ENCODE results near the gene YBX2. TPM values are rescaled to one million over a fixed set of nuclear protein-coding genes. Genes with fewer than 3 reads are reported as not detected.
A peak's percentile ranks its signal among the peaks of the same experiment; 100 is the strongest.

The YBX2 gene
- polyA plus RNA-seq, 12 donors: 0.41 to 6.7 (median 2.3) TPM; not detected in 1

DNA sequence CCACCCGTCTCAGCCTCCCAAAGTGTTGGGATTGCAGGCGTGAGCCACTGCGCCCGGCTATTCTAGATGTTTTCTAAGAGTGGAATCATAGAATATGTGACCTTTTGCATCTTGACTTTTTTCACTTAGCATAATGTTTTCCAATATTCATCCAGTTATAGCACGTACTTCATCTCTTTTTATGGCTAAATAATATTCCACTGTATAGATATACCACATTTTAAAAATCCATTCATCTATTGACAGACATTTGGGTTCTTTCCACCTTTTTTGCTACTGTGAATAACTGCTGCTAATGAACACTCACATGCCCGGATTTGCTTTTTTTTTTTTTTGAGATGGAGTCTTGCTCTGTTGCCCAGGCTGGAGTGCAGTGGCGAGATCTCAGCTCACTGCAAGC, 9.7 kb upstream of the YBX2 start:
- DNase-seq: no peak

DNA sequence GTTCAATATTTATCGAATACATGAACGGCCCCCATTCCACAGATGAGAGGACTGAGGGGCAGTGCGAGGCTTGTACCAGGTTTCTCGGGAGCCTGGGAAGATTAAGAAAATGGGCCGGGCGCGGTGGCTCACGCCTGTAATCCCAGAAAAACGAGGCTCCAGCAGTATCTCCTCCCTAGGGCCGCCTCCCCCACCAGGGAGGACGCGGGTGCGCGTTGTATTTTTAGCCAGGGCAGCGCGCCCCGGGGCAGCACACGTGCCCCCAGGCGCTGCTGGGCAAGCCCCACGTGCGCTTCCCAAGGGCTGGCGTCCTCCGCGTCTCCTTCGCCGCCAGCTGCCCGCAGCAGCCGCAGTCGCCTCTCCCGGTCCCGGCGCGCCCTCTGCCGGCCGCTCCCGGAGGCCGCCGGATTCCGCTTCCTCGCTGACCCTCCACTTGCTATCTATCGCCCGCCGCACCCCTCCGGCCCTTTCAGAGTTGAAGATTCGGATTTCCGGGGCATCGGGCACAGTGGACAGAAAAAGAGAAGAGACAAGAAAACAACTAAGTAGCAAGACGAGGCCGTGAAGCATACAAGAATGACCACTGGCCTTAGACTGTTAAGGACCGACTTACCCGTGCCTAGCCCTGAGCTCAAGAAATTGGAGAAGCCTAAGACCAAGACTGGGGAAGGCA, 1.9 kb upstream of the YBX2 start:
- peak; percentile 79 for DNase-seq

DNA sequence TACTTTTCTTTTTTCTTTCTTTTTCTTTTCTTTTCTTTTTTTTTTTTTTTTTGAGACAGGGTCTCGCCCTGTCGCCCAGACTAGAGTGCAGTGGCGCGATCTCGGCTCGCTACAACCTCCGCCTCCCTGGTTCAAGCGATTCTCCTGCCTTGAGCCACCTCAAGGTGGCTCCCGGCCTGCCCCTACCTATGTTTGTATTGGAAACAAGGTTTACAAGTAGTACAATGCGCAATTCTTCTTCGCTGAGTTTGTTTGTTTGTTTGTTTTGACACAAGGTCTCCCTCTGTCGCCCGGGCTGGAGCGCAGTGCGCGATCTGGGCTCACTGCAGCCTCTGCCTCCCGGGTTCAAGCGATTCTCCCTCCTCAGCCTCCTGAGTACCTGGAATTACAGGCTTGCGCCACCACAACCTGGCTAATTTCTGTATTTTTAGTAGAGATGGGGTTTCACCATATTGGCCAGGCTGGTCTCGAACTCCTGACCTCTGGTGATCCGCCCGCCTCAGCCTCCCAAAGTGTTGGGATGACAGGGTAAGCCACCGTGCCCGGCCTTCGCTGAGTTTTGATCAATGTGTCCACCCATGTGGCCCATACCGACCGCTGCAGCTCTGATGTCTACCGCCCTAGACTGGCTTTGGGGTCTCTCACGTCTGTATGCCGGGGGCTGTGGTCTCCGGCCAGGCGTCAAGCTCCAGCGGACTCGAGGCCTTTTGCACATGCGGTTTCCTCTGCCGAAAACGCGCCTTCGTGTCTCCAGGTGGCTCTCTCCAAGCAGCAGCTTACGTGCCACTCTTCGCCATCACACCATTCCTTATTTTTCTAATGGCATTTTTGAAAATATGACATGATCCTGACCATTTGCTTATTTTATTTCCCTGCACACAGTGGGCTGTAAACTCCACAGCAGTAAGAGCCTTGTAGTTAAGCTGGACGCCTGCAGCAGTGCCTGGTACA, 1.1 kb upstream of the YBX2 start:
- no peak for DNase-seq

DNA sequence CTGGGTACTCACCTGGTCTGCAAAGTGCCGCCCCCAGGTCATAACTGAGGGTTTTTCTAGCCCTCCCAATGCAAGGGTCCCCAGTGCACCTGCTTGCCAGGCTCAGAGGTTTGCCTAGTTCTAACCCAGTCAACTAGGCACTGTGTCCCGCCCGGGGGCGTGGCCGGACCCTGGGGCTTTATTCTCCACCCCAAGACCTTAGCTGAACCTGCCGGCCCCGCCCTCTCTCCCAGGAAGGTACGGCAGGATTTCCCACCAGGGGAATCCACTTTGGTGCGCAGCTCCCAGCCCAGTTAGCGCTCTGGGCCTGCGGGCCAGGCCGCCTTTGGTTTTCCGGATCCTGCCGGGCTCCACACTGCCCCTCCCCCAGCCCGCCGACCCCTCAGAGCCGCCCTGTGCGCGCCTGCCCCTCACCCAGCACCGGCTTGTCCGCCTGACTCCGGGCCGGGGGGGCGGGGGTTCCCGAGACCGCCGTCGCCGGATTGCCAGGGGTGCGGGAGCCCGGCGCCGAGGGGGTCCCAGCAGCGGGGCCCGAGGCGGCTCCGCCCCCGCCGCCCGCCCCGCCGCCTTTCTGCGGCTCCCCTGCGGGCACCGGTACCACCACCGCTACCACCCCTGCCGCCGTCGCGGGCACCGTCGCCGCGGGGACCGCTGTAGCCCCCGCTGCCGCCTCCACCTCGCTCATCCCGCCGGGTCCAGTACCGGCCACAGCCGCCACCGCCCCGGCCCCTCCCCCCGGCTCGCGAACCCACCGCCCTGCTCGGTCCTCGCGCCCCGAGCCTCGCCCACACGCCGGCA, 424 bp downstream of the YBX2 start:
- DNase-seq: no peak

DNA sequence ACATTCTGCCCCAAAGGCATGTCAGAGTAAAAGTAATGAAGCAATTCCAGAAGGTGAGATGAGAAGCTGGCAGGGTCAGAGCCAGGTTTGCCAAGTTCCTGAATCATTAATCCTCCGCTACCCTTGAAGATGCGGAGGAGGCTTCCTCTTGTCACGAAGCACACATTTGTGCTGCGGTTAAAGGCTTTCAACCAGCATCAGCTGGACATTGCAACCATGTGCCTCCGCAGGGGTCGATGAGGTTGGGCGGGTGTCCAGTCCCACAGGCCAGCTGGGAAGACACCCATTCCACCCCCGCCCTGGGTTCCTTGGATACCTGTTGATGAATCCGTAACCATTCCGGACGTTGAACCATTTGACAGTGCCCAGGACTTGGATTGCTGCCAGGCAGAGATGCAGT, 1.3 kb downstream of the YBX2 start:
- DNase-seq: no peak

DNA sequence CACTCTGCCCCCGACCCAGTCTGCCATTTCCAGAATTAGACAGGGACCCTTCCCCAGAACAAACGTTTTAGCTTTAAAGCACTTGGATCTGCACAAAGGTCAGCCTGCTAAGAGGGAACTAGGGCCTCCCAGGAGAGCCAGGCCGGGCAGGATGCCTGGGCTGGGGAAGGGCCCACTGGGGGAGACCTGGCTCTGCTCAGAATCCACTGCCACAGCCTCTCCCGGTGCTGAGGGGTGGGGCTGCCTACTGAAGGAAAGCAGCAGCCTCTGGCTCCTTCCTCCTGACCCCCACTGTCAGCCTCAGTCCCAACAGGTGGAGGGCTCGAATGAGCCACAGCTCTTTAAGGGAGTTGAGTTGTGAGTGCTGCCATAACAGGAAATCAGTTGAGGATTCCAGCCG, 1.7 kb downstream of the YBX2 start:
- no peak for DNase-seq

DNA sequence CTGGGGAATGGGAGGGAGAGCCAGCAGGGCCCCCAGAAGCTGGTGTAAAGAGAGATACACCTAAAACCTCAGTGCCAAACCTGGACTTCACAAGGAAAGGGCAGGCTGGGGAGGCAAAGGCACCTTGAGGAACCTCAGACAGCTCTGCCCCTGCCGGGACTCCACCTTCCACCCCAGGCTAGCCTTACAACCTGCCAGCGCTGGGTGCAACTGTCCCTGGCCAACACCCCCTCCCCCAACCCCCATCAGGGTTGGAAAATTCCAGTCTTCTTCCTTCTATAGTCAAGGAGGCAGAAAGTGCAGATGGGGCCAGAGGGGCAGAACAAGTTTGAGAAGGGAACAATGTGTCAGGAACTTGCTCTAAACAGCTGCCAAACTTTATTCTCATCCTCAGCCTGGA, 2.2 kb downstream of the YBX2 start:
- DNase-seq: no peak

DNA sequence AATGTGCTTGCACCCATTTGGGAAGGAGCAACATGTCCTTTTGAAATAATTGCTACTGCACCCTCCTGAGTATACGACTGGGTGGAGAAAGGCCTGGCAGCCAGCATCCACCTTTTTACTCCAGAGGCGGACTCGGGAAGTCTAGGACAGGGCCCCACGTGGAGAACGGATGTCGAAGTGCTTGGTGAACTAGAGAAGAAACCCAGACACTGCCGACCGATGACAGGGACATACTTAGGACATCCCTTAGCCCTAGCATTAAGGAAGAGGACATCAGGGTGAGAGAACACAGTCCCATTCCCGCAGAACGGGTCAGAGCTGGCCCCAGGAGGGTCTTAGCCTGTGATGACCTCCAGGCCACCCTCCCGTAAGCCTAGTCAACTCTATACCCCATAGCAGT, 3.8 kb downstream of the YBX2 start:
- no peak for DNase-seq

DNA sequence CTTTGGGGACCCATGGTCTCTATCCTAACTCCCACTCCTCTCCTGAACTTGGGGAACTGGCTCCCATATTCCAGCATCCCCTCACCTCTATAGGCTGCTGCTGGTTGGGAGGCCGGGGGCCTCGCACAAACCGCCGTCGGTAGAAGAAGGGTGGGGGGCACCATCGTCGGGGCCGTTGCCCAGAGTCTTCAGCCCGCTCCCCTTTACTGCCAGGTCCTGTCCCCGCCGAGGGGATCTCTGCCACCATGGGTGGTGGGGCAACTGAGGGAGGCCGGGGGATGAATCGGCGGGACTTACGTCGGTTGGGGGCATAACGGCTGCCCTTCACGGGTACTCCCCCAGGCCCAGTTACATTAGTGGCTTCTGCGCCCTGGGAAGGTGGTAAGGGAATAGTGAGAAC, 4.3 kb downstream of the YBX2 start:
- DNase-seq: no peak

DNA sequence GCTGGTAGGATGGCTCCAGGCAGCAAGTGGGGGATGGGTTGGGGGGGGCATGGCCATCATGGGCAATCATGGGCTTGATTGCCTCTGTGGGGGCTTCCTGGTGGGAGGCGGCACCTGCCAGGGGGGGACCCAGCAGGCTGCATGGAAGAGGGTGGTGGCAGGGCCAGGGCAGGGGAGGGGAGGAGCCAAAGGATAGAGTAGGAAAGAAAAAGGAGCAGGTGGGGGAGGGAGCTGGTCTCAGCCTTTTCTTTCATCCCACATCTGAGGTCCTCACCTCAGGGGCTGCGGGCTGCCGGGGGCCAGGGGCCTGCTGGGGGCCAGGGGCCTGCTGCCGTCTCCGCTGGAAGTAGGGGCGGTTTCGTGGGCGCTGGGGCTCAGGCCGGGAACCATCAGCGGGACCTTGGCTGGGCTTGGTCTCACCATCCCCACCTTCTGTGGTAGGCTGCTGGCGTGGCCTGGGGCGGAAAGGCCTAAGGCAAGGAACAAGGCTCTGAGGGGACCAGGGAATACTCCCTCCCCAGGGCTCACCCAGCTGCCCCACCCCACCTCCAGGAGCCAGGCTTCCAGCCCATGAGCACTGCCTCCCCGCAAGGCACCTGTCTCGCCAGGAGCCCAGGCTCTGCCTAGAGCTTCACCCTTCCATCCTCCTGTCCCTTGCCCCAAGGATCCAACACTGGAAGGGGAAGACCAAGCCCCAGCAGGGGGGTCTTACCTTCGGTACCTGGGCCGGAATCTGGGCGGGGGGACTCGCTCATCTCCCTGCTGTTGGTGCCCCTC, 5.0 kb downstream of the YBX2 start:
- no peak for DNase-seq

DNA sequence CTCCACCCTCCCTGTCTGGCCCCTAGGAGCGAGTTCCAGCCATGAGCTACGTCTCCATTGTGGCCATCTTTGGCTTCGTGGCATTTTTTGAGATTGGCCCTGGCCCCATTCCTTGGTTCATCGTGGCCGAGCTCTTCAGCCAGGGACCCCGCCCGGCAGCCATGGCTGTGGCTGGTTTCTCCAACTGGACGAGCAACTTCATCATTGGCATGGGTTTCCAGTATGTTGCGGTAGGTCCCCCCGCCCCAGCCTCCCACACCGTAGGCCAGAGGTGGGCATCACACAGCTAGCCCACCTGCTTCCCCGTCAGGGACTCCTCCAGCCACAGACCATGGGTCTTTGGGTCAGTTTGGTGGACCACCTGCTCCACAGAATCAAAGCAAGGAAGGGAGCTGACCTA, 8.8 kb downstream of the YBX2 start:
- DNase-seq: no peak

DNA sequence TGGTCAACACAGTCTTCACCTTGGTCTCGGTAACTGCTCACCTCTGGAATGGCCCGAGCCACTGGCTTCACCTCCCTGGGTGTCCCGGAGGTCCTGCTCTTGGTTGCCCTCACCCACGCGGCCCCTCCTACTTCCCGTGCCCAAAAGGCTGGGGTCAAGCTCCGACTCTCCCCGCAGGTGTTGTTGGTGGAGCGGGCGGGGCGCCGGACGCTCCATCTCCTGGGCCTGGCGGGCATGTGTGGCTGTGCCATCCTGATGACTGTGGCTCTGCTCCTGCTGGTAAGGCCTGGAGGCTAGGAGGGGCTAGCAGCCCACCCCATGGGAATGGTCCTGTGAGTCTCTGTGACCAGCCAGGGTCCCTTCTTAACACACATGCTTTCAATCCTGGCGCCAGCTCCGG, 9.5 kb downstream of the YBX2 start:
- DNase-seq: no peak

DNA sequence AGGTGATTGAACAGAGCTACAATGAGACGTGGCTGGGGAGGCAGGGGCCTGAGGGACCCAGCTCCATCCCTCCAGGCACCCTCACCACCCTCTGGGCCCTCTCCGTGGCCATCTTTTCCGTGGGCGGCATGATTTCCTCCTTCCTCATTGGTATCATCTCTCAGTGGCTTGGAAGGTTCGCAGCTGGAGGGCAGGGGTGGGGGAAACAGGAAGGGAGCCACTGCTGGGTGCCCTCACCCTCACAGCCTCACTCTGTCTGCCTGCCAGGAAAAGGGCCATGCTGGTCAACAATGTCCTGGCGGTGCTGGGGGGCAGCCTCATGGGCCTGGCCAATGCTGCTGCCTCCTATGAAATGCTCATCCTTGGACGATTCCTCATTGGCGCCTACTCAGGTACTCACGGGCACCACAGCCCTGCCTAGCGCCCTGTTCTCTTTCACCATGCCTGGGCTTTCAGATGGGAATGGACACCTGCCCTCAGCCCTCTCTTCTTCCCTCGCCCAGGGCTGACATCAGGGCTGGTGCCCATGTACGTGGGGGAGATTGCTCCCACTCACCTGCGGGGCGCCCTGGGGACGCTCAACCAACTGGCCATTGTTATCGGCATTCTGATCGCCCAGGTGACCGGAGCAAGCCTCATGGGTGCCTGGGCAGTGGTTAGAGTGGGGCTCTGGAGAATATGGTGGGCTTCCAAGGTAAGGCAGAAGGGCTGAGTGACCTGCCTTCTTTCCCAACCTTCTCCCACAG, 10.8 kb downstream of the YBX2 start:
- no peak for DNase-seq

DNA sequence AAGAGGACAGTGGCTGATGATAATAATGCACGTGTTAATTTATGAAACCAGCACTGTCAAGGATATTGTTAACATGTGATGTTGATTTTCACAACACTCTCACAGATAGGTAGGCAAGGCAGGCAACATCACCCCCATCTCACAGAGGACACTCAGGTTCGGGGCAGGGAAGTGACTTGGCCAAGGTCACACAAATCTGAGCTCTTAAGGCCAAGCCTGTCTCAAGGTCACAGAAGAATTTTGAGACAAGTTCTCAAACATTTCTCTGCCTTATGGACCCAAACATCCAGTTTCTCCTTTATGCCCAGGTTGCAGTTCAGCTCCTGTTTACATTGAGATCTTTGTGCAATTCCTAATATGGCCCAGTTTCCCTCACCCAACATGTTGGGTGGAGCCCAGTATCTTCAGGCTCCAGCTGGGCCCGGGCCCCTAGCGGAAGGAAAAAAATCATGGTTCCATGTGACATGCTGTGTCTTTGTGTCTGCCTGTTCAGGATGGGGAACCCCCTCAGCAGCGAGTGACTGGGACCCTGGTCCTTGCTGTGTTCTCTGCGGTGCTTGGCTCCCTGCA, 11.6 kb downstream of the YBX2 start:
- DNase-seq: no peak

DNA sequence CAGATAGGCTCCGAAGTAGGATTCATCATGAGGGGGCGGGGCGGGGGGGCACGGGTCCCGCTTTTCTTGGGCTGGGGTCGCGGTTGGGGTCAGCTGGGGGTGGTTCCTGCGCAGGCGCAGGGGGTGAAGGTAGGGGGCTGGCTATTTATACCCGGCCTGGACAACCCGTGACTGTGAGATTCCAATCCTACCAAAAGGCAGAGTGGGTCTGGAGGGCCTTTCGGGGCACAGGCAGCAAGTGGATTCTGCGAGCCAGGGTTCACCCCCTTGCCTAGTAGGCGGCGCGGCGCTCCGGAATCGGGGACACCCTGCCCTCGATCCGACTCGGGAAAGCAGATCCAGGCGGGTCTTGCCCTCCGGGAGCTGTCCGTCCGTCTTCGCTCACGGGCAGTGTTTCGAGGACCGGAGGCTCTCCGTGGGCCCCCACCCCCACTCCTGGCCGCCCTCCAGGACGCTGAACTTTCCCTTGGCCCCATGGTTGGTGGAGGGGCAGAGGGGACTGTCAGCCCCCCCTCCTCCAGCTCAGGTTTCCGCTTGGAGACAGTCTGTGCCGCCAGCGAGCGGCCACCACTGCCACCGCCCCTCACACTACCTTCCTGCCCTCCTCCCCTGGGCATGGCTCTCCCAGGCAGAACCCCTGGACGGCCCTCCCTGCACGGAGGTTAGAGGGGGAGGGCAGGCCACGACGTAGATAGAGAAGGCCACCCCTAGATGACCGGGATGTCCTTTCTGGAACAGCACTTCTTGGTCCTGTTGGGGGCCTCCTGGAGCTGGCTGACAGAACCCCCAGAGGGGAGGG, 12.3 kb downstream of the YBX2 start:
- DNase-seq: no peak

DNA sequence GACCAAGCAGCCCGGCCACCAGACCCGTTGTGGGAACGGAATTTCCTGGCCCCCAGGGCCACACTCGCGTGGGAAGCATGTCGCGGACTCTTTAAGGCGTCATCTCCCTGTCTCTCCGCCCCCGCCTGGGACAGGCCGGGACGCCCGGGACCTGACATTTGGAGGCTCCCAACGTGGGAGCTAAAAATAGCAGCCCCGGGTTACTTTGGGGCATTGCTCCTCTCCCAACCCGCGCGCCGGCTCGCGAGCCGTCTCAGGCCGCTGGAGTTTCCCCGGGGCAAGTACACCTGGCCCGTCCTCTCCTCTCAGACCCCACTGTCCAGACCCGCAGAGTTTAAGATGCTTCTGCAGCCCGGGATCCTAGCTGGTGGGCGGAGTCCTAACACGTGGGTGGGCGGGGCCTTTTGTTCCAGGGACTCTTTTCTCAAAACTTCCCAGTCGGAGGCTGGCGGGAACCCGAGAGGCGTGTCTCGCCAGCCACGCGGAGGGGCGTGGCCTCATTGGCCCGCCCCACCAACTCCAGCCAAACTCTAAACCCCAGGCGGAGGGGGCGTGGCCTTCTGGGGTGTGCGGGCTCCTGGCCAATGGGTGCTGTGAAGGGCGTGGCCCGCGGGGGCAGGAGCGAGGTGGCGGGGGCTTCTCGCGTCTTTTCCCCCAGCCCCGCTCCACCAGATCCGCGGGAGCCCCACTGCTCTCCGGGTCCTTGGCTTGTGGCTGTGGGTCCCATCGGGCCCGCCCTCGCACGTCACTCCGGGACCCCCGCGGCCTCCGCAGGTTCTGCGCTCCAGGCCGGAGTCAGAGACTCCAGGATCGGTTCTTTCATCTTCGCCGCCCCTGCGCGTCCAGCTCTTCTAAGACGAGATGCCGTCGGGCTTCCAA, 13.1 kb downstream of the YBX2 start, which contains the start of gene SLC2A4:
TSS of gene SLC2A4 (plus strand) at position 645 of the 879 bp plus-strand sequence. CDS start at position 862, 217 bp downstream.
- peak; percentile 84 for DNase-seq

DNA sequence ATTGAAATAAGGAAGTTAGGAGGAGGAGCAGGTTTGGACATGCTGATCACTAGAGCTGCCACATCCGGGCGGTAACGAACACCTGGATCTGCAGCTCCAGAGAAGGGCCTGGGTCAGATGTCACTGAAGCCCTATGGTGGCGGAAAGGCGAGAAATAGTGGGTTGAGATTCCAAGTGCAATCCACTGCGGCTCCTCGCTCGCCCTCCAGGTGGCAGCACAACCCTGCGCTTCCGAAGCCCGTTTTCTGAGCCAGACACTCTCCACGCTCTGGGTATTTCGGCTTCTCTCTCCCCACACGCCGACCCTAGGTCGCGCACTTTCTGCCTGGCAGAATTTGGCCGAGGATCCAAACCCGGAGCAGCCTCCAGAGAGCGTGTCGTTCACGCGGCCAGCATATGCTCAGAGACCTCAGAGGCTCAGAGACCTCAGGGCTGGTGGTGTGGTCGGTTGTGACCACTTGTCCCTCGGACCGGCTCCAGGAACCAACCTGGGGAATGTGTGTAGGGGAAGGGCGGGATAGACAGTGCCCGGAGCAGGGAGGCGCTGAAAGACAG, 13.8 kb downstream of the YBX2 start:
- peak; percentile 88 for DNase-seq

DNA sequence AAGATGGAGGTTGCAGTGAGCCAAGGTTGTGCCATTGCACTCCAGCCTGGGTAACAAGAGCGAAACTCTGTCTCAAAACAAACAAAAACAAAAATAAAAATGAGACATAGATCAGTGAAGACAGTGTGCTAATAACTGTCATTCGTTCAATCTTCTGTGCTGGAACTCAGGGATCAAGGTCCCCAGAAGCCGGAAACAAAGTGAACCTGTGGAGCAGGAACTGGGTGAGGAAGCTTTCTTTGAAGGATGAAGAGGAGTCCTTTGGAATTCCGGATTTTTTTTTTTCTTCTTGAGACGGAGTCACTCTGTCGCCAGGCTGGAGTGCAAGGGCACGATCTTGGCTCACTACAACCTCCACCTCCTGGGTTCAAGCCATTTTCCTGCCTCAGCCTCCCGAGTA, 15.0 kb downstream of the YBX2 start:
- no peak for DNase-seq

Data from muscle of arm (tissue), 12 donors.